ENCODE measurements around the gene CCDC9.

Gene CCDC9

GRCh38 chr19:47255879-47256692, at the start of gene CCDC9:
CCDC9 (plus strand) TSS chr19:47256525; CDS start chr19:47258401, 1,876 bp downstream.
- DNase-seq (ENCODE audit: low spot score): peak; percentile 91

- no peak for DNase-seq (ENCODE audit: low spot score)
These were observed 46.8 kb upstream of the CCDC9 start for GRCh38 chr19:47209319-47210179.

- DNase-seq (ENCODE audit: low spot score): no peak
These were observed 46.2 kb upstream of the CCDC9 start for GRCh38 chr19:47210180-47210490.

- DNase-seq (ENCODE audit: low spot score): peak; percentile 76
These were observed 45.5 kb upstream of the CCDC9 start for GRCh38 chr19:47210689-47211316.

- DNase-seq (ENCODE audit: low spot score): no peak
These were observed 40.7 kb upstream of the CCDC9 start for GRCh38 chr19:47215581-47215980.

- no peak for DNase-seq (ENCODE audit: low spot score)
These were observed 35.1 kb upstream of the CCDC9 start for GRCh38 chr19:47221080-47221841.

- no peak for DNase-seq (ENCODE audit: low spot score)
These were observed 34.4 kb upstream of the CCDC9 start for GRCh38 chr19:47221890-47222289.

GRCh38 chr19:47225746-47226425, 30.4 kb upstream of the CCDC9 start:
- peak; percentile 79 for DNase-seq (ENCODE audit: low spot score)

GRCh38 chr19:47226426-47227351, 29.6 kb upstream of the CCDC9 start:
- DNase-seq (ENCODE audit: low spot score): peak; percentile 44

GRCh38 chr19:47227352-47228167, 28.8 kb upstream of the CCDC9 start:
- peak; percentile 45 for DNase-seq (ENCODE audit: low spot score)

- DNase-seq (ENCODE audit: low spot score): peak; percentile 44
These were observed 28.0 kb upstream of the CCDC9 start for GRCh38 chr19:47228168-47228936.

- DNase-seq (ENCODE audit: low spot score): peak; percentile 42
These were observed 27.2 kb upstream of the CCDC9 start for GRCh38 chr19:47228937-47229675.

- no peak for DNase-seq (ENCODE audit: low spot score)
These were observed 26.7 kb upstream of the CCDC9 start for GRCh38 chr19:47229676-47230053.

GRCh38 chr19:47230054-47230920, 26.0 kb upstream of the CCDC9 start:
- peak; percentile 70 for DNase-seq (ENCODE audit: low spot score)

GRCh38 chr19:47230921-47231214, 25.5 kb upstream of the CCDC9 start, which contains the start of gene BBC3:
BBC3 (minus strand) TSS chr19:47231199; CDS start chr19:47228431, 2,768 bp downstream.
- DNase-seq (ENCODE audit: low spot score): no peak

GRCh38 chr19:47231215-47232054, 24.9 kb upstream of the CCDC9 start:
- peak; percentile 91 for DNase-seq (ENCODE audit: low spot score)

Data from CD4-positive, alpha-beta T cell treated with Interleukin-6 at 100 ng/mL for 8 hours (primary cell).